B cell (primary cell): ENCODE measurements around the gene NOXO1. TPM values are rescaled to one million over a fixed set of nuclear protein-coding genes. Genes with fewer than 3 reads are reported as not detected.

Experiments used
- ATAC-seq: fragments of 200-7000 bp; cut with Tn5 transposase; one replicate; pipeline ENCODE4 v1.10.0; 2021; ENCODE audit warnings: low read depth, mild to moderate bottlenecking, moderate number of reproducible peaks, moderate library complexity
- CTCF ChIA-PET: fragments of 350-600 bp; sonication (Branson Sonifier 250); formaldehyde crosslinking; loops from one replicate; lab custom pipeline; 2021; ENCODE audit warnings: antibody characterized with exemption, inconsistent platforms; lab: Charles Lee
- POLR2A ChIA-PET: fragments of 350-600 bp; sonication (Branson Sonifier 250); formaldehyde crosslinking; loops from one replicate; lab custom pipeline; 2021; ENCODE audit warnings: antibody characterized with exemption; lab: Charles Lee
- DNase-seq: peaks from one replicate; pipeline ENCODE4 v3.0.0; 2013
- H2AFZ ChIP-seq: 2 replicates; pipeline ENCODE4 v1.6.1; 2012; ENCODE audit warnings: mild to moderate bottlenecking, low read depth, low read length; ENCODE audit not compliant: insufficient read depth, poor library complexity, severe bottlenecking
- H3K27ac ChIP-seq, 2 donors: 1 replicate in 1 of 2; 2 replicates in 1 of 2; pipeline ENCODE4 v1.5.1; 2012 to 2013; ENCODE audit warnings: low read length in 2 of 2, mild to moderate bottlenecking in 2 of 2, moderate library complexity in 1 of 2
- H3K27me3 ChIP-seq, 4 experiments: fragments of 200-600 bp in 1 of 4; sonication (generic) in 1 of 4; replicated peaks in 1 of 4; 1 replicate in 2 of 4; 2 replicates in 2 of 4; pipeline versions ENCODE4 v1.6.1 to v1.7.0; 2013 to 2016; ENCODE audit warnings: low read length in 3 of 4, mild to moderate bottlenecking in 2 of 4, mixed read lengths in 1 of 4, moderate library complexity in 1 of 4; ENCODE audit not compliant: insufficient read depth in 4 of 4, control insufficient read depth in 3 of 4; ENCODE audit errors: control extremely low read depth in 1 of 4
- H3K36me3 ChIP-seq, 2 experiments: replicated peaks in 1 of 2; 1 replicate in 1 of 2; 2 replicates in 1 of 2; pipeline versions ENCODE4 v1.6.1 to v1.7.1; 2013; ENCODE audit warnings: low read length in 1 of 2; ENCODE audit not compliant: insufficient read depth in 2 of 2, control insufficient read depth in 1 of 2; ENCODE audit errors: control extremely low read depth in 1 of 2, extremely low read depth in 1 of 2
- H3K4me1 ChIP-seq, 2 donors: fragments of 200-600 bp in 1 of 2; sonication (generic) in 1 of 2; 1 replicate in 1 of 2; 2 replicates in 1 of 2; pipeline versions ENCODE4 v1.5.1 to v1.6.1; 2013 to 2017; ENCODE audit warnings: low read length in 2 of 2; ENCODE audit not compliant: control insufficient read depth in 2 of 2, insufficient read depth in 2 of 2
- H3K4me2 ChIP-seq: replicated peaks from 2 replicates; pipeline ENCODE3; 2012; ENCODE audit warnings: mild to moderate bottlenecking, low read depth, low read length; ENCODE audit not compliant: poor library complexity, severe bottlenecking
- H3K4me3 ChIP-seq, 5 experiments: fragments of 200-600 bp in 1 of 5; sonication (generic) in 1 of 5; 1 replicate in 3 of 5; 2 replicates in 2 of 5; pipeline versions ENCODE4 v1.5.1 to v1.7.0; 2011 to 2016; ENCODE audit warnings: low read length in 4 of 5, mild to moderate bottlenecking in 4 of 5, low read depth in 2 of 5, control low read depth in 1 of 5, moderate library complexity in 1 of 5; ENCODE audit not compliant: insufficient read depth in 1 of 5; ENCODE audit errors: control extremely low read depth in 1 of 5, extremely low read depth in 1 of 5
- H3K79me2 ChIP-seq: fragments of 200-600 bp; sonication (generic); one replicate; pipeline ENCODE4 v1.6.0; 2016; ENCODE audit warnings: low read length; ENCODE audit not compliant: control insufficient read depth, insufficient read depth
- H3K9ac ChIP-seq: fragments of 200-600 bp; sonication (generic); 2 replicates; pipeline ENCODE4 v1.6.1; 2017; ENCODE audit warnings: mild to moderate bottlenecking, low read length, moderate library complexity
- H3K9me3 ChIP-seq, 3 donors: one replicate each; pipeline versions ENCODE4 v1.6.1 to v1.7.1; 2013; ENCODE audit warnings: low read length in 2 of 3; ENCODE audit not compliant: control insufficient read depth in 2 of 3, insufficient read depth in 1 of 3; ENCODE audit errors: control extremely low read depth in 1 of 3
- H4K20me1 ChIP-seq: 2 replicates; pipeline ENCODE4 v1.6.0; 2012; ENCODE audit warnings: mild to moderate bottlenecking, low read length; ENCODE audit not compliant: insufficient read depth, control insufficient read depth, poor library complexity, severe bottlenecking
- H3K27ac Mint-ChIP-seq: one replicate; pipeline ENCODE4 v1.8.0; 2021; ENCODE audit warnings: mixed read lengths
- H3K27me3 Mint-ChIP-seq: one replicate; pipeline ENCODE4 v1.8.0; 2021; ENCODE audit warnings: mixed read lengths
- H3K4me1 Mint-ChIP-seq: one replicate; pipeline ENCODE4 v1.8.0; 2021; ENCODE audit warnings: mixed read lengths
- H3K4me3 Mint-ChIP-seq: one replicate; pipeline ENCODE4 v1.8.0; 2021; ENCODE audit warnings: mixed read lengths
- H3K9me3 Mint-ChIP-seq: one replicate; pipeline ENCODE4 v1.8.0; 2022; ENCODE audit warnings: mixed read lengths; ENCODE audit not compliant: insufficient read depth
- EZH2 ChIP-seq: IDR thresholded peaks from 2 replicates; pipeline ENCODE4 v1.6.1; 2012; ENCODE audit warnings: borderline replicate concordance, low read depth, mild to moderate bottlenecking, moderate library complexity, low read length; ENCODE audit not compliant: insufficient read depth, poor library complexity, severe bottlenecking
- WGBS: methylation state at CpG from one replicate; pipeline ENCODE4 v1.1.5; 2013; ENCODE audit warnings: missing lambda C conversion rate; ENCODE audit not compliant: insufficient coverage; 5-methylcytosine and 5-hydroxymethylcytosine counted together
- intact Hi-C: fragments of 100-400 bp; cut with micrococcal nuclease; formaldehyde crosslinking; loops from one replicate; pipeline ENCODE4 v1.10.0; 2022
- polyA plus RNA-seq: library from polyadenylated mRNA; depleted of rRNA; stranded (reverse); fragments of >200 nt; gene quantifications from 2 replicates; pipeline ENCODE4 v1.2.3, GENCODE V29; 2012
- total RNA-seq, 2 donors: library from RNA; stranded (reverse); fragments of 120-200 nt in 1 of 2; gene quantifications; 1 replicate in 1 of 2; 2 replicates in 1 of 2; pipeline versions ENCODE4 v1.2.3 to v1.2.4, GENCODE V29; 2013 to 2022
- TF ChIP-seq, protein P1 (sequence below): fragments of 200-600 bp; IDR thresholded peaks from one replicate; pipeline ENCODE4 v1.8.0; 2022; ENCODE audit warnings: antibody characterized with exemption, mild to moderate bottlenecking

NOXO1 gene
- total and polyA plus RNA-seq, 2 donors (not counting 1 experiment from before 2014, with no cell fraction given): 0.30 to 0.74 TPM

DNA sequence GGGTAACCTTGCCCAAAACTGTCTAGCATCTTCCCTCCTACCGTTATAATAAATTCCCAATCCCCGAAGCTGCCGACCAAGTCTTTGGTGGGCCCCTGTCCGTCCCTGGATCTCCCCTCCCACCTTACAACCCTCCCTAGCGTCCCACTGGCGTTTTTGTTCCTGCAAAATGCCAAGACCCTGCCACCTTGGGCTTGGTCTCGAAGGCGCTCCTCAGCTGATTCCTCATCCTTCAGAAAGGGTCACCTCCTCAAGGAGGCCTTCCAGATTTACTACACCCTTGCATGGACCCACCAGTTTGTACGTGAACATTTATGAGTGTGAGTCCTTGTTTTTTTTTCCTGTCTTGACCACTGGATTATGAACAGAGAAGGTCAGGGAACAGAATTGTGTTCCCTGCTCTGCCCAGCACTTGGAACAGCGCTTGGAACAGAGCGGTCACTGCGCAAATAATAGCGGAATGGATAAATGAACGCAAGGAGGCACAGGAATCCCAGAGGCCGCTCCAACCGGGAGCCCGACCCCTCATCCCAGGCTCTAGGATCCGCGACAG, 1.8 kb upstream of the NOXO1 start:
- Histone ChIP-seq H3K9me3 (peaks cover 0 to 4% (median 0%) of the 10 kb centered on the region in 3 donors), H3K27ac (no peak overlapping the region), H3K79me2 (no peaks in the 10 kb centered on the region), H3K9ac (peak overlapping the region; percentile 76), H3K27me3 (peaks cover 0 to 45% (median 19%) of the 10 kb centered on the region in 4 experiments), H3K4me3 (peak overlapping the region in 4 of 5 experiments; percentile 57 to 78 (median 64)), H3K36me3 (peaks cover 0 to 15% of the 10 kb centered on the region in 2 experiments), H2AFZ (peak overlapping the region; percentile 88), H4K20me1 (no peaks in the 10 kb centered on the region), H3K4me2 (peak overlapping the region; percentile 98), H3K4me1 (peaks cover 16 to 35% of the 10 kb centered on the region in 2 donors)
- Mint-ChIP-seq H3K9me3 (no peaks in the 10 kb centered on the region), H3K4me1 (peaks cover 22% of the 10 kb centered on the region), H3K4me3 (peak overlapping the region; percentile 88), H3K27me3 (peaks cover 6% of the 10 kb centered on the region), H3K27ac (peak overlapping the region; percentile 46)
- no peak for TF ChIP-seq EZH2
- TF ChIP-seq, protein P1, sequence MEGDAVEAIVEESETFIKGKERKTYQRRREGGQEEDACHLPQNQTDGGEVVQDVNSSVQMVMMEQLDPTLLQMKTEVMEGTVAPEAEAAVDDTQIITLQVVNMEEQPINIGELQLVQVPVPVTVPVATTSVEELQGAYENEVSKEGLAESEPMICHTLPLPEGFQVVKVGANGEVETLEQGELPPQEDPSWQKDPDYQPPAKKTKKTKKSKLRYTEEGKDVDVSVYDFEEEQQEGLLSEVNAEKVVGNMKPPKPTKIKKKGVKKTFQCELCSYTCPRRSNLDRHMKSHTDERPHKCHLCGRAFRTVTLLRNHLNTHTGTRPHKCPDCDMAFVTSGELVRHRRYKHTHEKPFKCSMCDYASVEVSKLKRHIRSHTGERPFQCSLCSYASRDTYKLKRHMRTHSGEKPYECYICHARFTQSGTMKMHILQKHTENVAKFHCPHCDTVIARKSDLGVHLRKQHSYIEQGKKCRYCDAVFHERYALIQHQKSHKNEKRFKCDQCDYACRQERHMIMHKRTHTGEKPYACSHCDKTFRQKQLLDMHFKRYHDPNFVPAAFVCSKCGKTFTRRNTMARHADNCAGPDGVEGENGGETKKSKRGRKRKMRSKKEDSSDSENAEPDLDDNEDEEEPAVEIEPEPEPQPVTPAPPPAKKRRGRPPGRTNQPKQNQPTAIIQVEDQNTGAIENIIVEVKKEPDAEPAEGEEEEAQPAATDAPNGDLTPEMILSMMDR: no peak
- CTCF ChIA-PET: interaction anchor here (0.9 to 1.4 kb wide), 2 partner anchors 11 to 157 kb away, joined by 4 to 6 read pairs; partner anchors contain the start of gene TBL3
- ATAC-seq: no peak
- no peak for DNase-seq
- POLR2A ChIA-PET: interaction anchor here (0.6 to 3.5 kb wide), 4 partner anchors 9 to 1254 kb away, joined by 4 to 15 read pairs (median 6); partner anchors contain the start of genes RPS2 and TBL3
- intact Hi-C loops: loop anchor here (1.0 kb wide), 2 partner anchors 8 to 11 kb away; partner anchors contain the start of gene TBL3
- WGBS: 20% methylated on average over 16 of the region's 19 CpGs

DNA sequence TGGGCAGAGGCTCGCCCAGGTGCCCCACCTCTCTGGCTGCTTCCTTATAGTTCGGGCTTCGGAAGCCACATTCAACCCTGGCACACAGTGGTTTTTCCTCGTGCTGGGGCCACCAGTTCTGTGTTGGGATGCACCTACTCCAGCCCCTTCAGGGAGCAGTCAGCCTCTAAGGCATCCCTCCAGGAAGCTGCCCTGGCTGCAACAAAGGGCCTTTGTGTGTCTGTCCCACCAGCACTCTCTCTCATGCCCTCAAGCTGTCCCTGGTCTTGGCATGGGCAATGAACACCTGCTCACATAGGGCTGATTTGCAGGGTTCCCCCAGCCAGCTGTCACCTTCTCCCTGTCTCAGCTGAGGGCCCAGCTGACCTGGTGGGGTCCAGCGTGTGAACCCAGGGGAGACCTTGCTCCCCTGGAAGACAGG, 754 bp upstream of the NOXO1 start:
- intact Hi-C loops: no loop called here
- no peak overlapping the region for H3K4me2 ChIP-seq

More for the DNA sequence above, 754 bp upstream of the NOXO1 start:
- no peaks in the 10 kb centered on the region for H3K9me3 Mint-ChIP-seq
- Histone ChIP-seq H3K27me3 (peaks cover 0 to 53% (median 19%) of the 10 kb centered on the region in 4 experiments), H2AFZ (no peak overlapping the region), H3K4me3 (no peak overlapping the region), H4K20me1 (peaks cover 3% of the 10 kb centered on the region), H3K4me1 (peaks cover 16 to 35% of the 10 kb centered on the region in 2 donors), H3K36me3 (peaks cover 0 to 23% of the 10 kb centered on the region in 2 experiments), H3K9ac (no peak overlapping the region), H3K79me2 (no peaks in the 10 kb centered on the region), H3K27ac (no peak overlapping the region), H3K9me3 (peaks cover 0 to 4% (median 0%) of the 10 kb centered on the region in 3 donors)
- TF ChIP-seq EZH2: no peak
- TF ChIP-seq, protein P1: no peak
- DNase-seq (no peak), ATAC-seq (no peak)
- 55% methylated on average over 4 of the region's 5 CpGs for WGBS
- H3K4me1 Mint-ChIP-seq: peaks cover 22% of the 10 kb centered on the region
- peak overlapping the region; percentile 56 for H3K27ac Mint-ChIP-seq
- CTCF ChIA-PET: interaction anchor here (0.9 to 1.0 kb wide), 3 partner anchors 22 to 173 kb away, joined by 3 to 6 read pairs (median 3); no protein-coding TSS in a partner anchor
- POLR2A ChIA-PET: interaction anchor here (0.6 to 3.5 kb wide), 5 partner anchors 10 to 168 kb away, joined by 3 to 15 read pairs (median 6); partner anchors contain the start of genes RPS2 and TBL3
- H3K4me3 Mint-ChIP-seq: peak overlapping the region; percentile 49
- H3K27me3 Mint-ChIP-seq: peaks cover 6% of the 10 kb centered on the region
